Tibial artery (tissue), 4 donors: ENCODE measurements around the gene PTTG1IP2.

Experiments
- DNase-seq, 2 donors: peaks; one replicate each; pipeline ENCODE4 v3.0.0-alpha.2; 2019
- H3K27ac ChIP-seq, 2 donors: fragments of 200-600 bp; sonication (generic) in 1 of 2; 1 replicate in 1 of 2; 2 replicates in 1 of 2; pipeline ENCODE4 v1.5.1; 2018 to 2019; ENCODE audit warnings: mild to moderate bottlenecking in 1 of 2
- H3K27me3 ChIP-seq, 2 donors: fragments of 200-600 bp; sonication (generic) in 1 of 2; one replicate each; pipeline versions ENCODE4 v1.5.1 to v1.6.0; 2016 to 2019
- H3K36me3 ChIP-seq, 3 donors: fragments of 200-600 bp; sonication (generic) in 2 of 3; one replicate each; pipeline ENCODE4 v1.5.1; 2016 to 2019; ENCODE audit warnings: mild to moderate bottlenecking in 2 of 3
- H3K4me1 ChIP-seq, 4 donors: fragments of 200-600 bp; sonication (generic) in 2 of 4; 1 replicate in 3 of 4; 2 replicates in 1 of 4; pipeline ENCODE4 v1.5.1; 2016 to 2019
- H3K4me3 ChIP-seq, 2 donors: fragments of 200-600 bp; sonication (generic) in 1 of 2; 1 replicate in 1 of 2; 2 replicates in 1 of 2; pipeline ENCODE4 v1.5.1; 2018 to 2019; ENCODE audit warnings: mild to moderate bottlenecking in 2 of 2
- H3K9me3 ChIP-seq, 3 donors: fragments of 200-600 bp; sonication (generic) in 1 of 3; one replicate each; pipeline ENCODE4 v1.5.1; 2016 to 2019
- intact Hi-C: fragments of 100-400 bp; cut with DNase I; formaldehyde crosslinking; loops from one replicate; pipeline ENCODE4 v1.15.0; 2023; ENCODE audit warnings: low total_unique reads
- TF ChIP-seq, protein P1 (sequence below), 2 experiments: fragments of 200-600 bp in 1 of 2; fragments of 450-650 bp in 1 of 2; IDR thresholded peaks; one replicate each; pipeline ENCODE4 v1.5.1; 2017 to 2019; ENCODE audit warnings: antibody characterized with exemption in 2 of 2, mild to moderate bottlenecking in 1 of 2, moderate library complexity in 1 of 2

PTTG1IP2 gene

DNA sequence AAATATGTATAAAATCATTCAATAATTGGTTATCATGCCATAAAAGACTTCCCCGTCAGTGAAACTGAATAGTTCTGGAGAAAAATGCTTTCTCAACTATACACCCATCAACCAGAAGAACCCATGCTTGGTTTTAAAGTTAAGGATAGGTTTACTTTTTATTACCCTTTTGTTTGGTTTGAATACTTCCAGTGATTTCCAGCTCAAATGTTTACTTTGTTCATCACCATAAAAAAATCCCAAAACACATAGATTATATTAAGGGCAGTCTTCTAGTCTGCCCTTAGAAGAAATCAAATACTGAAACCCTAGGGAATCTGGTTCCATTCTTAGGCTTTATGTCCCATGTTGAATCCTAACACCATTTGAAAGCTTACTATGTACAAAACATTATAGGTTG lies 49.2 kb downstream of the PTTG1IP2 start:
- no peak for DNase-seq
- Histone ChIP-seq H3K27ac (no peak overlapping the region), H3K36me3 (no peaks in the 10 kb centered on the region), H3K4me1 (no peaks in the 10 kb centered on the region), H3K27me3 (no peaks in the 10 kb centered on the region), H3K9me3 (no peaks in the 10 kb centered on the region), H3K4me3 (no peak overlapping the region)
- intact Hi-C loops = no loop called here
- TF ChIP-seq, protein P1, sequence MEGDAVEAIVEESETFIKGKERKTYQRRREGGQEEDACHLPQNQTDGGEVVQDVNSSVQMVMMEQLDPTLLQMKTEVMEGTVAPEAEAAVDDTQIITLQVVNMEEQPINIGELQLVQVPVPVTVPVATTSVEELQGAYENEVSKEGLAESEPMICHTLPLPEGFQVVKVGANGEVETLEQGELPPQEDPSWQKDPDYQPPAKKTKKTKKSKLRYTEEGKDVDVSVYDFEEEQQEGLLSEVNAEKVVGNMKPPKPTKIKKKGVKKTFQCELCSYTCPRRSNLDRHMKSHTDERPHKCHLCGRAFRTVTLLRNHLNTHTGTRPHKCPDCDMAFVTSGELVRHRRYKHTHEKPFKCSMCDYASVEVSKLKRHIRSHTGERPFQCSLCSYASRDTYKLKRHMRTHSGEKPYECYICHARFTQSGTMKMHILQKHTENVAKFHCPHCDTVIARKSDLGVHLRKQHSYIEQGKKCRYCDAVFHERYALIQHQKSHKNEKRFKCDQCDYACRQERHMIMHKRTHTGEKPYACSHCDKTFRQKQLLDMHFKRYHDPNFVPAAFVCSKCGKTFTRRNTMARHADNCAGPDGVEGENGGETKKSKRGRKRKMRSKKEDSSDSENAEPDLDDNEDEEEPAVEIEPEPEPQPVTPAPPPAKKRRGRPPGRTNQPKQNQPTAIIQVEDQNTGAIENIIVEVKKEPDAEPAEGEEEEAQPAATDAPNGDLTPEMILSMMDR (IDR thresholded peaks at IDR 0.05) = no peak

DNA sequence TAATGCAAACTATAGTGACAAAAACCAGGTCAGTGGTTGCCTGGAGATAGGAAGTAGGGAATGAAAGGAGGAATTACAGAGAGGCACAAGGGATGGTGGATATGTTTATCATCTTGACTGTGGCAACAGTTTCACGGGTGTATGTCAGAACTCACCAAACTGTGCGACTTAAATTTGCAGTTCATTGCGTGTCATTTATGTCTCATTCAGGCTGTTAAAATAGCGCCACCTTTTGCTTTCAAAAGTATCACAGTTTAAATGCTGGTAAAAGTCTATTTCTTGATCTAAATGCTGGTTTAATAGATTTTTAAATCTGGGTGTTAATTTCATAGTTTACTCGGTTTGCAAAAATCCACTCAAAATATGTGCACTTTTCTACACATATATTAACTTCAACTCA lies 51.0 kb downstream of the PTTG1IP2 start:
- Histone ChIP-seq H3K4me3 (no peak overlapping the region), H3K4me1 (no peaks in the 10 kb centered on the region), H3K9me3 (no peaks in the 10 kb centered on the region), H3K27ac (no peak overlapping the region), H3K27me3 (no peaks in the 10 kb centered on the region), H3K36me3 (no peaks in the 10 kb centered on the region)
- TF ChIP-seq, protein P1 (IDR thresholded peaks at IDR 0.05) = no peak
- intact Hi-C loops = no loop called here
- DNase-seq = no peak

DNA sequence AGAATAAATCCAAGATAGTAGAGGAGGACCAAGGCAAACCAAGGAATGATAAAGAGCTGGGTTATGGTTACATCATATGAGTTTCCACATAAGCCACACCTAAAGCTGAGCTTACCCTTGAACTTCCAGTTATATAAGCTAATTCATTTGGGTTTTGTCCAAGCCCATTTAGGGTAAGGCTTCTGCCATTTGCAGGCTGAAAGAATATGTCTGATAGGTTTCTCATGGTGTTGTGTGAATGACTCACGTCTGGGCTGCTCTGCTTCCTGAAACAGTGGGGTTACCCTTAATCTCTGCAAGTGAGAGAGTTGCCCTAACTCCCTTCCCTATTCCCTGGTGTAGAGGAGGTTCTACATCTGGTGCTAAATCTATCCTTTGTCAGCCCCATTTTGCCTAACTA lies 60.8 kb downstream of the PTTG1IP2 start:
- Histone ChIP-seq H3K9me3 (no peaks in the 10 kb centered on the region), H3K27ac (no peak overlapping the region), H3K4me3 (no peak overlapping the region), H3K27me3 (no peaks in the 10 kb centered on the region), H3K36me3 (no peaks in the 10 kb centered on the region), H3K4me1 (no peaks in the 10 kb centered on the region)
- TF ChIP-seq, protein P1 (IDR thresholded peaks at IDR 0.05) = no peak
- intact Hi-C loops = no loop called here
- DNase-seq = no peak

DNA sequence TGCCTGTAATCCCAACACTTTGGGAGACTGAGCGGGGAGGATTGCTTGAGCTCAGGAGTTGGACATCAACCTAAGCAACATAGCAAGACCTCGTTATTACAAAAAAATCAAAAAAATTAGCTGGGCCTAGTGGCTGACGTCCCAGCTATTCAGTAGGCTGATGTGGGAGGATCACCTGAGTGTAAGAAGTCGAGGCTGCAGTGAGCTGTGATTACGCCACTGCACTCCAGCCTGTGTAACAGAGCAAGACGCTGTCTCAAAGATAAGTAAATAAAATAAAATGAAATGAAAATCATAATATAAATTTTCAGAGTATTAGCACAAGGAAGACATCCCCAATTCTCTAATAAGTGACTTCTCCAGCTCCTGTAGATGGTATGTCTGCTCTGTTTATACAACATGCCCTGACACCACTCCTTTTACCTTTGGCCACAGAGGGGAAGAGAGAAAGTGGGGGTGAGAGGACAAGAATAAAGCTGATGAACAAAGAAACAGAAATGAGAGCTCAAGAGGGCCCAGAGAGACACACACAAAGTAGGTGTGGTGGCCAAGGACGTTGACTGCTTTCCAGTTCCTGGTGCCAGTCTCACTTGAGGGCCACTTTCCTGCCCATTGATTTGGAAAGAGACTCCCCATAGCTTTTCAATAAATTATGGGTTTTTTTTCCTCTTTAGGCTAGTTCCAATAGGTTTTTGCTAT lies 62.9 kb downstream of the PTTG1IP2 start:
- intact Hi-C loops = no loop called here
- no peak overlapping the region for H3K27ac ChIP-seq
- H3K27me3 ChIP-seq = no peaks in the 10 kb centered on the region
- no peak for DNase-seq
- TF ChIP-seq, protein P1 (IDR thresholded peaks at IDR 0.05) = no peak
- no peaks in the 10 kb centered on the region for H3K36me3 ChIP-seq
- H3K9me3 ChIP-seq = no peaks in the 10 kb centered on the region
- H3K4me1 ChIP-seq = no peaks in the 10 kb centered on the region
- no peak overlapping the region for H3K4me3 ChIP-seq

DNA sequence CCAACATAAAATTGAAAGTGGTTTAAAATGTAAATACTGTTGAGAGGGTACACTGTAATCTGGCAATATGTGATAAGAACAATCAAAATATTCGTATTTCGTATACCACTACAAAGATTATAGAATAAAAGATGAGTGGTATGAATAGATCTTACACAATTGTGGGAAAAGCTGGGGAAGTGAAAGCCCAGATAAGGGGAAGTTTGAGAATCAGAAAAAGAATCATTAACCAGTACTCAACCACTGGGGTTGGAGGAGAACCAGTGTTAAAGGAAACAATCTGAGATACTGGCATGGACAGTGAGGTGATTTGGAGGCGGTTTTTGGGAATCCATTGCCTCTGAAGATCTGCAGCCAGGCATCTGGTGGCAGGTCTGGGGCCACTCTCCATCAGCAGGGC lies 67.0 kb downstream of the PTTG1IP2 start:
- Histone ChIP-seq H3K27ac (no peak overlapping the region), H3K27me3 (no peaks in the 10 kb centered on the region), H3K4me3 (no peak overlapping the region), H3K9me3 (no peaks in the 10 kb centered on the region), H3K4me1 (no peaks in the 10 kb centered on the region), H3K36me3 (no peaks in the 10 kb centered on the region)
- DNase-seq = no peak
- intact Hi-C loops = no loop called here
- TF ChIP-seq, protein P1 (IDR thresholded peaks at IDR 0.05) = no peak

DNA sequence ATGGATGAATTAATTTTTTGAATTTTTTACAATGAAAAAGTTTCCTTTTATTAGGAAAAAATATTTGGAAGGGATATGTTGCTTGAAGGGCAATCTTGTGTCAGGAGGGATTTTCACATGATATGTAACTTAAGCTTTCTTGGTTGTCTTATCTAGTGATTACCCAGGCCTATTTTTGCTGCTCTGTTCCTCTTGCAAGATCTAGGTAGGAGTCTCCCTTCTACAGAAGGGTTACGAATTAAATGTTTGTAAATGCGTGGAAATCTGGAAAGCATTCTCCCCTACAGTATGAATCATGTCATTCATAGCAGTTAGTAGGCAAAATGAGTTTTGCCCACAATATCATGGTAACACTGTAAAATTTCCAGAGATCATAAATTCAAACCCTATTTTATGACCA lies 69.0 kb downstream of the PTTG1IP2 start:
- Histone ChIP-seq H3K36me3 (no peaks in the 10 kb centered on the region), H3K4me3 (no peak overlapping the region), H3K27ac (no peak overlapping the region), H3K27me3 (no peaks in the 10 kb centered on the region), H3K9me3 (no peaks in the 10 kb centered on the region), H3K4me1 (no peaks in the 10 kb centered on the region)
- TF ChIP-seq, protein P1 (IDR thresholded peaks at IDR 0.05) = no peak
- intact Hi-C loops = no loop called here
- DNase-seq = no peak
